GM12801 (cell line): ENCODE measurements around the gene SEMA5A.

Source experiments
- CTCF ChIP-seq: IDR thresholded peaks from one replicate; pipeline ENCODE4 v1.5.1; 2011; ENCODE audit warnings: control low read depth; ENCODE audit not compliant: insufficient read length; ENCODE audit errors: extremely low read depth

Gene SEMA5A

GRCh38 chr5:9058666-9059065, 487.2 kb downstream of the SEMA5A start:
- no peak for TF ChIP-seq CTCF

GRCh38 chr5:9058161-9058560, 487.7 kb downstream of the SEMA5A start:
- no peak for TF ChIP-seq CTCF

- no peak for TF ChIP-seq CTCF
These were observed 488.4 kb downstream of the SEMA5A start for GRCh38 chr5:9057406-9058000.

- TF ChIP-seq CTCF: no peak
These were observed 489.8 kb downstream of the SEMA5A start for GRCh38 chr5:9056046-9056445.

GRCh38 chr5:9054821-9055589, 490.9 kb downstream of the SEMA5A start:
- TF ChIP-seq CTCF: no peak

GRCh38 chr5:9054322-9054721, 491.6 kb downstream of the SEMA5A start:
- TF ChIP-seq CTCF: no peak

- TF ChIP-seq CTCF: no peak
These were observed 493.5 kb downstream of the SEMA5A start for GRCh38 chr5:9052421-9052820.
